Activated CD4-positive, alpha-beta T cell treated with anti-CD3 and anti-CD28 coated beads, Interleukin-10, Interleukin-2, amounts not matched to agents 100 ng/mL and 50 ng/mL, durations not matched to agents 16 hours and 8 hours (primary cell): ENCODE results near the gene IFTAP.
A peak's percentile ranks its signal among the peaks of the same experiment; 100 is the strongest.
"Not testable (repeated sequence)": the region's sequence is repeated elsewhere in the genome, so short reads cannot be mapped to it uniquely, and the experiment has no call there.

Experiments used
- DNase-seq: peaks from one replicate; pipeline ENCODE4 v3.0.0-alpha.2; 2020

Gene IFTAP

GRCh38 chr11:36594316-36594989 lies at the start of gene IFTAP:
IFTAP (plus strand) TSS chr11:36594502; CDS start chr11:36610104, 15,602 bp downstream.
- DNase-seq = peak; percentile 60

DNA sequence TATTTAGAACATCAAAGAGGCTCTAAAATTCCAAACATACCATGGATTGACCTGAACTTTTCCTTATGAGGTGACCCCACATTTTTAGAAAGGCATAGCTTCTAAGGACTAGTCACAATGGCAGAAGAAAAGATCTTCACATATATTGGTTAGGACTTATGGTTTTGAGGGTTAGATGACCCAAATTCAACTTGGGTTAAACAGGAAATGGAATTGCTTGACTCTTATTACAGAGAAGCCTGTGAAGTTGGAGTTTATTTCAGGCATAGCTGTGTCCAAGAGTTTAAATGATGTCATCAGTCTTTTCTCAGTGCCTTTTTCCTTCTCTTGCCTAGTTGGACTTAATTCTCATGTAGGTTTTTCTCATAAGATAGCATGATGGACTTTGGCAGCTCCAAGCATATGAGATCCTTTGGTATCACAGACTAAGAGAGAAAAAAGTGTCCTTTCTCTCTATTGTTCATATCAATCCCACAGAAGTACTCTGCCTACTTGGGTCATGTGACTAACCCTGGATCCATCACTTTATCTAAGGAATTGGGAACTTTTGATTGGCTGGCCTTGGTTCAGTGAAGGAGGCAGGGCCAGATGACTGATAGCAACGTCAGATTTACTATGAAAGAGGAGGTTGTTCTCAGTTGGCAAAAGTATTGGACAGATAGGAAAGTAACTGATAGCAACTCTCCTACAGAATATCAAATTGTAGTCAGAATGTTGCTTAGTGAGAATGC lies 43.8 kb upstream of the IFTAP start:
- DNase-seq = no peak

- DNase-seq = not testable (repeated sequence)
Measured at GRCh38 chr11:36557390-36557789, 36.9 kb upstream of the IFTAP start.

- no peak for DNase-seq
Measured at GRCh38 chr11:36557991-36558390, 36.3 kb upstream of the IFTAP start.

DNA sequence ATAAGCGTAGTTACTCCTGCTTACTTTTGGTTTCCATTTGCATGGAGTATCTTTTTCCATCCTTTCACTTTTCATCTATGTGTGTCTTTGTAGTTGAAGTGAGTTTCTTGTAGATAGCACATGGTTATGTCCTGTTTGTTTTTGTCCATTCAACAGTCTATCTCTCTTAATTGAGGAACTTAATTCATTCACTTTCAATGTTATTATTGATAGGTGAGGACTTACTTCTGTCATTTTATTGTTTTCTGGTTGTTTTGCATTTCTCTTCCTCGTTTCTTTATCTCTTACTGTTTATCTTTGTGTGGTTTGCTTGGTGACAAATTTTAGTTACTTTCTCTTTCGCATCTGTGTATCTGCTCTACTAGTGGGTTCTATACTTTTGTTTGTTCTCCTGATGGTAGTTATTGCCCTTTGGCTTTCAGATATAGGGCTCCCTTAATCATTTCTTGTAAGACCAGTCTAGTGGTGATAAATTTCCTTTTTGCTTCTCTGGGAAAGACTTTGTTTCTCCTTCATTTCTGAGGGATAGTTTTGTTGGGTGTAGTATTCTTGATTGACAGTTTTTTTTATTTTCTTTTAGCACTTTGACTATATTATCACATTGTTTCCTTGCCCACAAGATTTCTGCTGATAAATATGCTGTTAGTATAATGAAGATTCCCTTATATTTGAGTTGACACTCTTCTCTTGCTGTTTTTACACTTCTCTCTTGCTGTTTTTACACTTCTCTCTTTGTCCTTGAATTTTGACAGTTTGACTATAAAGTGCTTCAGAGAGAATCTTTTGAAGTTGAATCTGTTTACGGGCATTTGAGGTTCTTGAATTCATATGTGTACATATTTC lies 35.5 kb upstream of the IFTAP start:
- DNase-seq = peak; percentile 25

GRCh38 chr11:36564376-36565030 lies 29.8 kb upstream of the IFTAP start:
- peak; percentile 50 for DNase-seq

DNA sequence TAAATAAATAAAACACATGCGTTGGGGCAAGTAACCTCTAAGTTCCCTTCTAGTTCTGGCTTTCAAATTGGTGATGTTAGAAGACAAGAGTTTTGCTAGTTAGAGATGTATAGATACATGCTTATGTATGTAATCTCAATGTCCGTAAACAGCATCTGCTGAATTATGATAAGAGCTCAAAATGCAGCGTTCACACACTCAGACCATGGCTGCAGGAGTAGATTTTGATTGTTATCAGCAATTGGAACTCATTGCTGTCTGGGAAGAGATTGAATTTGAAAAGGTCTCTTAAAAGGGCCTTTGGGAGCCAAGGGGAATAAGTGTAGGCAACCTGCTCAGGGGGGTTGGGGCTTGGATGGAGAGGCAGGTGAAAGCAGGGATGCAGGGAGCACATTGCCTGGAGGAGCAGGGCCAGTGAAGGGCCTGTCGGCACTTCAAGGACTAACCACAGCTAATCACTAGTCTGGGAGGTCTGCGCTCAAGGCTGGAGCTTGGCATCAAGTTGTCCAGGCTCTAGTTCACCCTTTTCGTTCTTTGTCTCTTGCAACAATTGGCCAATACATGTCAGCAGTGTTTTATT lies 29.2 kb upstream of the IFTAP start:
- no peak for DNase-seq

- no peak for DNase-seq
Measured at GRCh38 chr11:36566407-36567053, 27.8 kb upstream of the IFTAP start.

DNA sequence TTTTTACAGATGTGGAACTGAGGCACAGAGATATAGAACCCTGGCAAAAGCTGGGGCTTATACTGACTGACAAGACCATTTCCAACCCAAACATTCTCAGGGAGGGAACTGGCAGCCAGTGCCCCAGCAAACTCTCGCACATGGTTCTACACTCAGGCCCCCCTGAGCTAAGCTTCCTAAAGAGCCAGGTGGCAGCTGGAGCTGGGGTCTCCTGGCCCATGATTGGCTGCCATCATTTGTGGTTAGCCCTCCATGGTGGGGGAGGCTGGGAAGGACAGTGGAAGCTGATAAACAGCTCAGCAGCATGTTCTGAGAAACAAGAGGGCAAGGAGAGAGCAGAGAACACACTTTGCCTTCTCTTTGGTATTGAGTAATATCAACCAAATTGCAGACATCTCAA lies 26.6 kb upstream of the IFTAP start, which contains the start of gene RAG1:
RAG1 (plus strand) TSS at position 314 of the 400 bp plus-strand sequence. CDS start 5,298 bp downstream, outside the sequence.
- DNase-seq = no peak

GRCh38 chr11:36569095-36569494 lies 25.2 kb upstream of the IFTAP start:
- no peak for DNase-seq

DNA sequence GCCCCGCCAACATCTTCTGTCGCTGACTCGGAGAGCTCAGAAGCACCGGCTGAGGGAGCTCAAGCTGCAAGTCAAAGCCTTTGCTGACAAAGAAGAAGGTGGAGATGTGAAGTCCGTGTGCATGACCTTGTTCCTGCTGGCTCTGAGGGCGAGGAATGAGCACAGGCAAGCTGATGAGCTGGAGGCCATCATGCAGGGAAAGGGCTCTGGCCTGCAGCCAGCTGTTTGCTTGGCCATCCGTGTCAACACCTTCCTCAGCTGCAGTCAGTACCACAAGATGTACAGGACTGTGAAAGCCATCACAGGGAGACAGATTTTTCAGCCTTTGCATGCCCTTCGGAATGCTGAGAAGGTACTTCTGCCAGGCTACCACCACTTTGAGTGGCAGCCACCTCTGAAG lies 19.8 kb upstream of the IFTAP start:
- DNase-seq = no peak

- no peak for DNase-seq
Measured at GRCh38 chr11:36577373-36577772, 16.9 kb upstream of the IFTAP start.

DNA sequence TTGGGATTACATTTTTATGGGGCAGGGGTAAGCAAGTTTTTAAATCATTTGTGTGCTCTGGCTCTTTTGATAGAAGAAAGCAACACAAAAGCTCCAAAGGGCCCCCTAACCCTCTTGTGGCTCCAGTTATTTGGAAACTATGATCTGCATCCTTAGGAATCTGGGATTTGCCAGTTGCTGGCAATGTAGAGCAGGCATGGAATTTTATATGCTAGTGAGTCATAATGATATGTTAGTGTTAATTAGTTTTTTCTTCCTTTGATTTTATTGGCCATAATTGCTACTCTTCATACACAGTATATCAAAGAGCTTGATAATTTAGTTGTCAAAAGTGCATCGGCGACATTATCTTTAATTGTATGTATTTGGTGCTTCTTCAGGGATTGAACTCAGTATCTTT lies 16.4 kb upstream of the IFTAP start:
- DNase-seq = no peak

GRCh38 chr11:36578458-36578857 lies 15.8 kb upstream of the IFTAP start:
- no peak for DNase-seq

- no peak for DNase-seq
Measured at GRCh38 chr11:36581536-36581935, 12.8 kb upstream of the IFTAP start.

GRCh38 chr11:36583667-36584066 lies 10.6 kb upstream of the IFTAP start:
- DNase-seq = no peak

- DNase-seq = no peak
Measured at GRCh38 chr11:36586543-36586942, 7.8 kb upstream of the IFTAP start.

DNA sequence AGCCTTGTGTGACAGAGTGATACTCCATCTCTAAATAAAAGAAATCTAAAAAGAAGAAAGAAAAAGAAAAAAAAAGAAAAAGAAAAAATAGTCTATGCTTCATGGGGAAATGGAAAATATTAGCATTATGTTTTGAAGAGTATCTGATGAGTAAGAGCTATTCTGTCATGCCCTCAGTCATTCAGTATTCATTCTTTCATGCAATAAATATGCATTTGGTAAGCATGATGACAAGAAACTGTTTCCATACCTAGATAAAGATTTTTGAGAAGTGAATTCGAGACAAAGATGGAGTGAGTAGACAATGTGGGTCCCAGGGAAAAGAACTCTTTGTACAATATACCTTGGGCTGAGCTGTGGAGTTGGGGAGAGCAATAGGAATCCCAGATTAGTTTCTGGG lies 6.2 kb upstream of the IFTAP start:
- DNase-seq = no peak

- DNase-seq = no peak
Measured at GRCh38 chr11:36590513-36590912, 3.8 kb upstream of the IFTAP start.

GRCh38 chr11:36591433-36591832 lies 2.9 kb upstream of the IFTAP start:
- DNase-seq = no peak

GRCh38 chr11:36596880-36597279 lies 2.6 kb downstream of the IFTAP start:
- DNase-seq = peak; percentile 21

- no peak for DNase-seq
Measured at GRCh38 chr11:36598051-36598450, 3.7 kb downstream of the IFTAP start, which contains the start of gene RAG2. RAG2 (minus strand) TSS chr11:36598236; CDS start chr11:36594168, 4,068 bp downstream.
